NCI-H82 treated with DMSO at 0.1 percent for 48 hours (cell line): ENCODE data around the gene FOSL1.

Source experiments
- DNase-seq: peaks from one replicate; lab custom pipeline; 2025; ENCODE audit not compliant: unreplicated experiment; lab: John Stamatoyannopoulos, UW

FOSL1 gene

DNA sequence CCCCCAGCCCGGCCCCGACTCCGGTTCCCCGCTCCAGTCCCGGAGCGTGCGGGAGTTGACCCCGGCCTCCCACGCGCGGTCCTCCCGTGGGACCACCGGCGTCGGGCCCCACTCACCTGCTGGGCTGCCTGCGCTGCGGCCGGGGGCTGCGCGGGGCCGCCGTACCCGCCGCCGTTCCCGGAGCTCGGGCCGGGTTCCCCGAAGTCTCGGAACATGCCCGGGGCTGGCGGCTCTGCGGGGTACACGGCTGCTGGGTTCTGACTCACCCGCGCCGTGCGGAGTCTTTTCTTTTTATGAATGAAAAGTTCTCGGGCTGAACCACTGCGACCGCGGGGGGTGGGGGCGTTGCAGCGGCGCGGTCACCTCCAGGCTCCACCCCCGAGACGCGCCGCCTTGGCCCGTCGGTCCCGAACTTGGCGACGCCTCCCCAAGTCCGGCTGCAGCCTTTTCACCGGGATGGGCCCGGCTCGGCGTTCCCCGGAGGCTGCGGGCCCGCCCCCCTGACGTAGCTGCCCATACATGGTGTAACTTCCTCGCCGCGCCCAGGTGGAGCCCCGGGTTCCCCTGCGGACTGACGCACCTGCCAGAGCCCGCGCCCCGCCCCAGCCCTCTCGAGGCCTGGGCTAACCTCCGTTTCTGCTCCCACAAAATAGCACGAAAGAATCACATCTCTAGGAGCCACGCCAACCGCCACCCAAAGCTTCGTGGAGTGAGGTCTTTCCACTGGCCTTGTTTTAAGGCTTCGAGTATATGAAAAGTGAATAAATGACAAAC, at the start of gene FOSL1:
Gene FOSL1 (minus strand): TSS at position 264 of the 774 bp plus-strand sequence. CDS start 49 bp downstream, at position 215.
- no peak for DNase-seq

DNA sequence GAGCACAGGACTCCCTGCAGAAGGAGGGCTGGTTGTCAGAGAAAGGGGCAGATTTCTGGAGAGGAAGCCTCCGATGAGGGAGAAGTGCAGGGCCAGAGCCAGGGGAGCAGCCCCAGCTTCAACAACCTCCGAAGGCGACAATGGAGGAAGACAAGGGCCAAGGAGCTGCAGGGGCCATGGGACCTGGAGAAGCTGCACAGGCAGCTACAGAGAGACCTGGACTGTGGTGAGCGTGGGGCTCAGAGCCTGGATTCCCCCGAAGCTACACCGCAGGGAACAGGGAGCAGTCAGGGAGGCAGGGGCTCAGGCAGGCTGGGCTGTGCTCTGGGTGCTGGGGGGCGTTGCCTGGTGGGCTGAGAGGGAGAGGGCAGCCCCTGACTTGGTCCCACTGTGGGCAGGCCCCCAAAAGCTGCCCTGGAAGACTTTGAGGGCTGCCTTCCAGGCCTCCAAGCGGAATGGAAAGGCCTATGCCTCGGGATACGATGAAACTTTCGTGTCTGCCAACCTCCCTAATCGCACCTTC, 47.5 kb upstream of the FOSL1 start:
- no peak for DNase-seq

DNA sequence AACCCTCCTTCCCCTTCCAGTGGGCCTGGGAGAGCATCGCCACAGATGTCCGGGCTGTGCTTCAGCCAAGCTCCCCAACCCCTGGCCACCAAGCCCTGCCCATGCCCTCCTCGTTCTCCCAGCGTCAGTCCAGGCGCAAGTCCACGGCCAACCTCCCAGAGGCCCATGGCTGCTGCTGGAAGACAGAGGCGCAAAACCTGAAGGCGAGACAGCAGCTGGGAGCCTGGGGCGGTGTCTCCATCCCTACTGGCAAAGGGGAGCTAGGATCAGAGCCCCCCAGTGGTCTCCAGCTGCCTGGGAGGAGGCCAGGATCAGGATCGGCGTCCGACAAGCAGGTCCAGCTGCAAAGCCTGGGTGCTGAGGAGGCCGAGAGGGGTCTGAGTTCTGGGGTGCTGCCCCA, 46.9 kb upstream of the FOSL1 start:
- DNase-seq: no peak

DNA sequence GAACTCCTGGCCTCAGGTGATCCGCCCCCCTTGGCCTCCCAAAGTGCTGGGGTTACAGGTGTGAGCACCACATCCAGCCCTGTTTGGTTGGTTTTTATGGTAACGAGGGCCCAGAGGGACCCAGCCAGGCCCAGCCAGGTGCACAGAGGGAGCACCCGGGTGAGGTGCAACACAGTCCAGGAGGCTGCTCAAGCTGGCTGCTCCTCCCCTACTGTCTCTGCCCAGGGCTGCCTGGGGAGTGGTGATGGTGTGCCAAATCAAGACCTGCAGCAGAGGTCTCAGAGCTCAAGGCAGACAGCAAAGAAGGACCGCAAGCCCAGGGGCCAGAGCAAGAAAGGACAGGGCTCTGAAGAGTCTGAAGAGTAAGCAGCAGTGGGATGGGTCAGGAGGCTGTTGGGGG, 46.5 kb upstream of the FOSL1 start:
- no peak for DNase-seq

DNA sequence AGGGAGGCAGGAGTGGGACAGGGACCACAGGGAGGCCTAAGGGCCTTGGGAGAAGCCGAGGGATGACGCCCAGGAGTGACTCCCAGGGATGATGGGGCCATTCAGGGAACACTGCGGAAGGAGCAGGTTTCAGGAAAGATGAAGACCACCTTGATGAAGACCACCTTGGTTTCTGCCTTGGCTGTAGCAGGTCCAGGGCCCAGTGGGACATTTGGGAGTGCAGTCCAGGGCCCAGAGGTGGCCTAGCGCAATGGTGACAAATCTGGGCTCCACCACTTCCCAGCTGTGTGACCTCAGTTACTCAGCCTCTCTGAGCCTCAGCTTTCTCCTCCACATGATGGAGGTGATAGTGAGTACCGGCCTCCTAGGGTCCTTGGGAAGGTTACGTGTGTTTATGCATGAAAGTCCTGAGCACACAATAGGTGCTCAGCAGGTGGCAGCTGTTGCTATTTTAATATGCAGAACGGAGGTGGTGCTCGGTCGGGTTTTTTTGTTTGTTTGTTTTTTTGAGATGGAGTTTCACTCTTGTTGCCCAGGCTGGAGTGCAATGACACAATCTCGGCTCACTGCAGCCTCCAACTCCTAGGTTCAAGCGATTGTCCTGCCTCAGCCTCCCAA, 45.9 kb upstream of the FOSL1 start:
- no peak for DNase-seq

DNA sequence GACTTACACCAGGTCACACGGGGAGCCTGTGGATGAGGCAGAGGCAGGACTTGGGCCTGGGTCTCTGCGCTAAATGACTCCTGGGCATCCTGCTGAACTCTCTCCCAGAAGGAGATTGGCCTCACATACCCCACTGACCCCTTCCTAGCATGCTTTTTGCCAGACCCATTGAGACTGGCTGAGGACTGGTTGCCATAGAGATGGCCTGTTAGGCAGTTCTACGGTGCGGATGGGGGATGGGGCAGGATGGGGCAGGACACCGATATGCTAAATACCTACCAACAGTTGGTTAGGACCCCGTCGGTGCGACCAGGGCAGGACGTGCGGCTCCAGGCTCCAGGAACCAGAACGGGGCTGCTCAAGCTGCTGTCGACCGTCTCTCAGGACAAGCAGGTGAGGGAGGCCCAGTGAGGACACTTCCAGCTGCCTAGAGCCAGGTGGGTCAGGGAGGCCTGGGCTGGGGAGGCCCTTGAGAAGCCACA, 45.3 kb upstream of the FOSL1 start, which contains the start of gene TSGA10IP:
Gene TSGA10IP (plus strand): TSS at position 51 of the 482 bp plus-strand sequence. CDS start 196 bp downstream, at position 247.
- no peak for DNase-seq

DNA sequence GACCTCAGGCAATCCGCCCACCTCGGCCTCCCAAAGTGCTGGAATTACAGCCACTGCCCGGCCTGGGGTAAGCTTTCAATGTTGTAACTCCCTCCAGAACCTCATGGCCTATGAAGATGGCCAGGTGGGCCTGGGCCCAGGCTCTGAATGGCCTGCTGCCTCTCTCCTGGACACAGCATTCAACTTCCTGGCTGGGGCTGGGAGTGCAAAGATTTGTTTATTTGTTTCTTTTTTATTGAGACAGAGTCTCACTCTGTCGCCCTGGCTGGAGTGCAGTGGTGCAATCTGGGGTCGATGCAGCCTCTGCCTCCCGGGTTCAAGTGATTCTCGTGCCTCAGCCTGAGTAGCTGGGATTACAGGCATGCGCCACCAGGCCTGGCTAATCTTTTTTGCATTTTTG, 44.6 kb upstream of the FOSL1 start:
- DNase-seq: no peak

DNA sequence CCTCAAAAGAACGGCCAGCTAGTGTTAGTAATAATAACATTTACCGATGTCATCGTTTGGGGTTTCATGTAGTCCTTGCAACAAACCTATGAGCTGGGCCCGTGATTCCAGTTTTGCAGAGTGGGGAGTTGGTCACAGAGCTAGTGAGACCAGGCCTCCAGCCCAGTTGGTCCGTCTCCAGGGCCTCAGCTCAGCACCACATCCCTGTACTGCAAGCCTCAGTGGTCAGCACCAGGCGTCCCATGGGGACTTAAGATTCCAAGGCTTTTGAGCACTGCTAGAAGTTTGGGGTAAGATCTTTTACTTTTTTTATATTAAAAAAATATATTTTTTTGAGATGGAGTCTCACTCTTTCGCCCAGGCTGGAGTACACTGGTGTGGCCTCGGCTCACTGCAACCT, 44.0 kb upstream of the FOSL1 start:
- no peak for DNase-seq

DNA sequence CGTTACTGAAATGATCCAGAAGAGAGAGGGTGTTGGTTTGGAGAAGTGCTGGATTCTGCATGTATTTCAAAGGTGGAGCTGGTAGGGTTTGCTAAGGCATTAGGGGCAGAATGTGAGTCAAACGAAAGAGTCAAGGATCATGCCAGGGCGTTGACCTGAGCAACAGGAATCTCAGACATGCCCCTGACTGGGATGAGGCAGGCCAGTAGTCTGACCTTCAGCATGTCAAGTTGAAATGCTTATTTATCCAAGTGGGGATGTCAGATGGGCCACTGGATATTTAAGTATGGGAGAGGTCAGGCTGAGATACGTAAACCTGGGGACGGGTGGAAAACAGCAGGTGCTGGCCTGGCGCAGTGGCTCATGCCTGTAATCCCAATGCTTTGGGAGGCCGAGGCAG, 42.3 kb upstream of the FOSL1 start:
- no peak for DNase-seq

DNA sequence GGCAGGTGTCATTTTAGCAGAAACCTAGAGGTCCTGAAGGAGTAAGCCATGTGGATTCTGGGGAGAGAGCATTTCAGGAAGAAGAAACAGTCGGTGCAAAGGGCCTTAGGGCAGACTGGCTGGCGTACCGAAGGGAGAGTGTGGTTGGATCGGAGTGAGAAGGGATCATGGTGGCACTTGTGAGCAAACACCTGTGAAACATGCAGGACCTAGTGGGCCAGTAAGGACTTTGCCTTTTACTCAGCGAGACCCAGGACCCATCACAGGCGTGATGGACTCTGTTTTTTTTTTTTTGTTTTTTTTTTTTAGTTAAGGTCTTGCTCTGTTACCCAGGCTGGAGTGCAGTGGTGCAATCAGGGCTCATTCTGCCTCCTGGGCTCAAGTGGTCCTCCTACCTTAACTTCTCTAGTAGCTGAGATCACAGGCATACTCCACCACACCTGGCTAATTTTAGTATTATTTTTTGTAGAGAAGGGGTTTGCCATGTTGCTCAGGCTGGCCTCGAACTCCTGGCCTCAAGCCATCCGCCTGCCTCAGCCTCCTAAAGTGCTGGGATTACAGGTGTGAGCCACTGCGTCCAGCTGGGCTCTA, 41.6 kb upstream of the FOSL1 start:
- DNase-seq: no peak

DNA sequence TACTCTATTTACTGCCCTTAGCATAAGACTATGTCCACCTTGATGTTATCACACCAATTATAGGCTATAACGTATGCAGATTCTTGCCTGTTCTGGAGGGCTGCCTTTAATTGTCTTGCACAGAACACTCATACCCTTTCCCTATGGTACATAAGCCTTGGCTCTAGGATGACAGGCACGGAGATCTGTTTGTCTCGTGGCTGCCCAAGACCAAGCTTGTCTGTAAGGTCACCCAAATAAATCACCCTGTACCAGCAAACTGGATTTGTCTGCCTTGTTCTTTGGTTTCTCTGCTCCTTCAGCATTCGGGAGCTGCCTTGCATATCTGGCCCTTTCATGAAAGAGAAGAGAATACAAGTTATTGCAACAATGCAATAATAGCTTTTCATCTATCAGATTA, 37.6 kb upstream of the FOSL1 start:
- no peak for DNase-seq

DNA sequence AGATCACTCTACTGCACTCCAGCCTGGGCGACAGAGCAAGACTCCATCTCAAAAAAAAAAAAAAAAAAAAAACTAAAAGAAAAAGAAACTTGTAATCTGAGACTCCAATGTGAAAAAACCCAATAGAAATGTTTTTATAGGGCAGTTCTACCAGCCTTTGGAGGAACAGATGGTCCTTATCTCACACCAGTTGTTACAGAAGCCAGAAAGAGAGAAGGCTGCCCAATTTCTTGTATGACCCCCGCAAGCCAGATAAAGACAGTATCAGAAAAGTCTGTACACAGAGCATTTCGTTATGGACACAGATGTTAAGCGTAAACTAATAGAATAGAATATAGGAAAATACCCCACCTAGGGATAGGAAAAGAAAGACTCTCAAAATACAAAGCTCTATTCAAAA, 33.8 kb upstream of the FOSL1 start:
- DNase-seq: no peak

DNA sequence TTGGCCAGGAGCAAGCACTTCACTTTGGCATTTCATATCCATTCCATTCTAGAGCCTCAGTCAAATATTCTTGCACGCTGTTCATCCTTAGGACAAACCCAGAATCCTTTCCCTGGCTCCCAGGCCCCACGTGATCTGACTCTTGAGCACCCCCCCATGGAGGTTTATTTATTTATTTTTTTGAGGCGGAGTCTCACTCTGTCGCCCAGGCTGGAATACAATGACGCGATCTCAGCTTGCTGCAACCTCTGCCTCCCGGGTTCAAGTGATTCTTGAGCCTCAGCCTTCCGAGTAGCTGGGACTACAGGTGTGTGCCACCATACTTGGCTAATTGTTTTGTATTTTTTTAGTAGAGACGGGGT, 32.4 kb upstream of the FOSL1 start:
- DNase-seq: no peak

DNA sequence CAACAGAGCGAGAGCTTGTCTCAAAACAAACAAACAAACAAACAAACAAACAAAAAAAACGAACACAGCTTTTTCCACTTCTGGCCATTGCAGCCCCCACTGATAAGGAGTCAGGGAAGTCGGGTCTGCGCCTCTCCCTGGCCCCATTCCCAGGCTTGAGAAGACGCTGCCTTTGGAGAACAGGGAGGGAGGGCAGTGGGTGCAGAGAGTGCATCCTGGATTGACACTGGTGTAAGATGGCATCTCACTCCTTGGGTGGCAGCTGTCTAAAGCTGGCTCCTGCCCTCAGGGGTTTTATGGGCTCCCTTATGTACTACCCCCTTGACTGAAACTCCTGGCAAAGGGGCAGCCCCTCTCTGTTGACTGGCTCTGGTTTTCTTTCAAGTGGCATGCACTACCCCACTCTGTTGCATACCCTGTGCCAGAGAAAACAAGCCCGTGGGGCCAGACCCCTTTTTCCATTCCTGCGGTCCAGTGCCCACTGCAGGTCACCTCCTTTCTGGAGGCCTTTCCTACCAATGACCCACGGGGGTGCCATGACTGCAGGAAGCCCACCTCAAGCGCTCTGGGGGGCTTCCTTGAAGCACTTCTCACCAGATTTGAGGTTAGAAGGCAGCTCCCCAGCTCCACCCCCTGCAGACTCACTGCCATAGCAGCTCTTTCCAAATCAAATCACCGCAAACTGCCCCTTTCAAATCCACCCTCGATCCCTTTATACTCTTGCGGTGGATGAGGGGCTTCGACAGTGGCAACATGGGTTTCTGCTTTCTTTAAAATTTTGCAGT, 31.8 kb upstream of the FOSL1 start:
- no peak for DNase-seq

DNA sequence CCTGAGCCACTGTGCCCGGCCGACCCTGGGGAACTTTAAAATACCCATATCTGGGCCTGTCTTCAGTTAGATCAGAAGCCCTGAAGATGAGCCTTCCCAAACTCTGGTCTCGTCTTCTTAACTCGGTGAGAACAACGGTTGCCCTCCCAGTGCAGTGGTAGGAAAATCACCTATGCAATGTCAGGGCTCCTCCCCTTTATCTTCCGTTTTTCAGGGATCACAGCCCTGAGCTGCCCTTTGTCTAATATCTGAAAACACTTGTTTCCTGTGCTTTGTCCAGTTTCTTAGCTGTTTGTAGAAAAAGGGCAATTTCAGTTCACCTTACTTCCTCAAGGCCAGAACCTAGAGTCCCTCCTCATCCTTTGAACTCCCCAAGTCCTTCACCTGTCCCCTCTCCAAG, 28.5 kb upstream of the FOSL1 start:
- no peak for DNase-seq

DNA sequence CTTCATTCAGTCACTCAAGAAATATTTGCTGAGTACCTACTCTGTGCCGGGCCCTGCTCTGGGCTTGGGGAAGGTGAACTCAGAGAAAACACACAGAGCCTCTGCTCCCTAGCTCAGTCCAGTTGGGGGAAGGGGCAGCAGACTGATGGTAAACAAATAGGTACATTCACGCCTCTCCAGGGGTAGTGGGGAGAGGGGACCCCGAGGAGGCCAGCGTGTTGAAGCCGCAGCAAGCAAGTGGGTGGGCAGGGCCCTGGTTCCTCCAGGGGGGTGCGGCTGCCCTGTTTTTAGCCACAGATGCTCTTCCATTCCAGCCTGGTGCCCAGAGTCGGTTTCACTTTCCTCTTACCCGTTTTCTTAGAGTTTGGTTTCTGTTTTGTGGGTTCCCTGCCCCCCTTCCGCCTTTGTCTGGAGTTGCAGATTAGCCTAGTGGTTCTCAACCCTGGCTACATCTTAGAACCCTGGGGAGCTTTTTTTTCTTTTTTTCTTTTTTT, 27.8 kb upstream of the FOSL1 start:
- no peak for DNase-seq

DNA sequence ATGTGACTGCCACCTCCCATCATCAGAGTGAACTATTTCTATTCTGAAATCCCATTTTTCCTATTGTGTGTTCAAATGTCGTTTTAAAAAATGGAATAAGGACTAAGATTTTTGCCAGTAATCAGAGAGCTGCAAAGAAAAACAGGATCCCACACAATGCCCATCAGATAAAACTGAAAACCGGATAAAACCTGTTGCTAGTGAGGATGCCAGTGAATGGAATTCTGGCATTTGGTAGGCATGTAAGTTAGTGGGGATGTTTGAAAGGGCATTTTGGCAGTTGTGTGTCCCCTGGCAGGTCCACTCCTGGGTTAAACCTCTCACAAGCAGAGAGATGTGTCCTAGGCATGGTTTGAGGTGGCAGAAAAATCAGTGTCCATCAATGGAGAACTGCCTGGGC, 25.2 kb upstream of the FOSL1 start:
- no peak for DNase-seq

DNA sequence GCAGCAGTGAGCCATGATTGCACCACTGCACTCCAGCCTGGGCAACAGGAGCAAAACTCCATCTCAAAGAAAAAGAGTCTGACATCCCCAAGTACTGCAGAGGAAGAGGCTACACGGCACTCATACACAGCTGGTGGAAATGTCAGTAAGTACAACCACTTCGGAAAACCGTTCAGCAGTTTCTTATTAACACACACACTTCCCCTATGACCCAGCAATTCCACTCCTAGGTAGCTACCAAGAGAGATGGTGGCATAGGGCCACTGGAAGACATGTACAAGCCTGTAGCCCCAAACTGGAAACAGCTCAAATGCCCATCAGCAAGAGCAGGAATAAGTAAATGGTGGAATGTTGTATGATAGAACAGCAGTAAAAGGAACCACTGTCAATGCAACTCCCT, 22.4 kb upstream of the FOSL1 start:
- DNase-seq: no peak

DNA sequence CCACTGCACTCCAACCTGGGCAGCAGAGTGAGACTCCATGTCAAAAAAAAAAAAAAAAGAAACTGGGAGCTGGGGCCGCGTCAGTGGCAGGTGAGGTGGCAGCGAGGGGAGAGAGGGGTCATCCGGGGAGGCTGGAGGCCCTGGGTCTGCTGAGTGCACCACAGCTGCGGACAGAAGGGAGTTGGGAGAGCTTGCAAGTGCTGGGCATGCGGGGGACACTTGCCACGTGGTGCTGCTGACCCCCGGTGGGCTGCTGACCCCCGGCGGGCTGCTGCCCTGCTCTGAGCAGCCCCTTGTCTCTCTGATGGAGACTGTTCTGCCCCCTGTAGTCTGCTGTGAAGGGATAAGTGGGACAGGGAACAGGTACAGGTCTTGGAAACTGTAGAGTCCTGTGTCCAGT, 21.7 kb upstream of the FOSL1 start:
- DNase-seq: no peak

DNA sequence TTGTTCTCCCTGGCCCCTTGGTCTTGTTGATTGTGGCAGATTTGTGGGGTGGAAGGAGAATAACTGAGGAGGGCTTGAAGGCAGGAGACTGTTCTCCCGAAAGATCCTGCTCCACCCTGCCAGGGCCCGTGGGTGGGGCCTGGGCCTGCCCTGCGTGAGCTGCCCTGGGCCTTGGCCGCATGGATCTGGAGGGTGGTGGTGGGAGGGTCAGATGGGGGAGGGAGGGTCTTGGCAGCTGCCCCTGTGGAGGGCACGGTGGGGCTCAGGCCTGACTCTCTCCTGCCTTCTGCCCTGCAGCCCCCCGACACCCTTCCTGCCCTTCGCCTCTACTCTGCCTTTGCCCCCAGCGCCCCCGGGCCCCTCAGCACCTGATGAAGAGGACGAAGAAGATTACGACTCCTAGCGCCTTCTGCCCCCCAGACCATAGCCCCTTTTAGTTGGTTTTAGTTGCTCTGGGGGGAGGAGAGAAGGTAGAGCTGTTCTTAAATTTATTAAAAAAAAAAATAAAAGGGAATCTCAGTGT, 20.9 kb upstream of the FOSL1 start:
- no peak for DNase-seq

DNA sequence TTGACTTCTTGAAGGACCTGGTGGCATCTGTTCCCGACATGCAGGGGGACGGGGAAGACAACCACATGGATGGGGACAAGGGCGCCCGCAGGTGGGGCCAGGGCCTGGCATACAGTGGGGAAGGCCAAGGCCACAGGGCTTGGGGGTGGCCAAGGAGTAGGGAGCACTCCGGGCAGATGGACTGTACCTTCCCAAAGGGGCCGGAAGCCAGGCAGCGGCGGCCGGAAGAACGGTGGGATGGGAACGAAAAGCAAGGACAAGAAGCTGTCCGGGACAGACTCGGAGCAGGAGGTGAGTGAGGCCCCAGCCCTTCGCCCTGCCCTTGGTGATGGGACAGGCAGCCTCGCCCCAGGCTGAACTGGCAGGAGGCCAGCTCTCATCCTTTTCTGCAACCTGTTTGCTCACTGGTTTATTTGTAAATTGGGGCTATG, 20.2 kb upstream of the FOSL1 start:
- no peak for DNase-seq
